GM19395 (cell line): ENCODE measurements around the gene GAS6.
"Not testable (repeated sequence)": the region's sequence is repeated elsewhere in the genome, so short reads cannot be mapped to it uniquely, and the experiment has no call there.

Experiments
- ATAC-seq: cut with Tn5 transposase; IDR thresholded peaks from one replicate; pipeline ENCODE4 v1.9.1; 2021; ENCODE audit warnings: mild to moderate bottlenecking, moderate library complexity; ENCODE audit not compliant: unreplicated experiment

Gene GAS6

GRCh38 chr13:113842336-113843062, 21.4 kb downstream of the GAS6 start:
- no peak for ATAC-seq

DNA sequence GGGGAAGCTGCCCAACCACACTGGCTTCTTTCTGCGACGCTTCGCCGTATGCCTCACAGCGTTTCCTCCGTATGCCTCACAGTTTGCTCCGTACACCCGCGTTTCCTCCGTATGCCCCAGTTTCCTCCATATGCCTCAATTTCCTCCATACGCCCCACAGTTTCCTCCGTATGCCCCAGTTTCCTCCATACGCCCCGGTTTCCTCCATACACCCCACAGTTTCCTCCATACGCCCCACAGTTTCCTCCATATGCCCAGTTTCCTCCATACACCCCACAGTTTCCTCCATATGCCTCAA, 22.6 kb downstream of the GAS6 start:
- no peak for ATAC-seq

GRCh38 chr13:113840541-113841352, 23.1 kb downstream of the GAS6 start:
- ATAC-seq: no peak

GRCh38 chr13:113839536-113840204, 24.2 kb downstream of the GAS6 start:
- ATAC-seq: no peak

- ATAC-seq: no peak
Observed at GRCh38 chr13:113838711-113839201, 25.1 kb downstream of the GAS6 start.

DNA sequence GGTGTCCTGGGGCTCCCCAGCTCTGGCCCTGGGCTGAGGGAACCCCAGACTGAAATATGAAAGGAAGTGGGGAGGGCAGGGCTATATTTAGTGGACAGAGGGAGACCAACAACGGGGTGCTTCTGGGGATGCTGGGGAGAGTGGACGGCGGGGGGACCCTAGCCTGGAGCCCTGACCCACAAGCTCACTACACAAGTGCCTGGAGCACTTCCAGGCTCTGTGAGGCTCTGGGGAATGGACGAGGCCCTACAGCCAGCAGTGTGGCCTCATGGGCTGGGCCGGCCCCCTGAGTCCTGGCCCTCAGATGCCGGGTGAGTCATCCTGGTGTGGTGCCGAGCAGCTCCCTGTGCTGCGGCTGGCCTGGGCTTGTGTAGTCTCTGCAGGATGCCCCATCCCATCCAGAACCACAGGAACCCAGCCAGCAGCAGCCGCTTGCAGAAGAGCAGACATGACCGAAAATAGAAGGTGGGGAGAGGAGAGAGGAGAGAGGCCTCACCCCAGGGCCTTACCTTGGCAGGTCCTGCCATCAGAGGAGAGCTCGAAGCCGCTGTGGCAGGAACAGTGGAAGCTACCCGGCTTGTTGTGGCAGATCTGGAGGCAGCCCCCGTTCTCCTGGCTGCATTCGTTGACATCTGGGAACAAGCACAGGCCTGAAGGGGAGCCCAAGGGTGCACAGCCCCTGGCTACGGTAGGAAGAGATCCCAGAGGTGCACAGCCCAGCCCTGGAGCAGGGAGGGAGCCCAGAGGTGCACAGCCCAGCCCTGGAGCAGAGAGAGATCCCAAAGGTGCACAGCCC, 26.1 kb downstream of the GAS6 start:
- no peak for ATAC-seq

DNA sequence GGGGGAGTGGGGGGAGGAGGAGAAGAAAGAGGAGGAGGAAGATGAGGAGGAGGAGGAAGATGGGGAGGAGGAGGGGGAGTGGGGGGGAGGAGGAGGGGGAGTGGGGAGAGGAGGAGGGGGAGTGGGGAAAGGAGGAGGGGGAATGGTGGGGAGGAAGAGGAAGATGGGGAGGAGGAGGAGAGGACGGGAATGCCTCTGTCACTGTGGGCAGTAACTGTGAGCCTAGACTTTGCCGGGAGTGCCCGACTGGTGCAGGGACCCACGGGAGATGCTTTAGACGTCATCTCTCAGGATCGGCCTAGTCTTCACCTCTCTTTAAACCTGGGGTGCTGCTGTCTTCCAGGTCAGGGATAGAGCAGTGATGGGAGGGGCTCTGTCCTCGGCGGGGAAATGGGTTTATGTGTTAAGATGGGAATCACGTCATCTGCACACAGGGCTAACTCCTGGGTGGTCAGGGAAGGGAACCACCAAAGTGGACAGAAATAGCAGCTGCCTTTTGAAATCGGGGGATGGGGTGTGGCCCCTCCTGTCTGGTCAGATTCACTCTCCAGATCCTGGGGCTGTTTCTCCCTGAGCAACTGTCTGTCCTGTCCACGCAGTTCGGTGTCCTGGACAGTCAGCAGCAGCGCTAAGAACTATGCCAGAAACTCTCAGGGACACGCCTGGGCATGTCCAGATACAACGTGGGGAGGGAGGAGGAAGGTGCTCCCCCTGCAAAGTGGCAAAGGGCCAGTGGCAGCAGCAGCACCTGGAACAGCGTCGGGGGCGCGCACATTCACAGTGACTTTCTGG, 26.9 kb downstream of the GAS6 start:
- no peak for ATAC-seq

- ATAC-seq: no peak
Observed at GRCh38 chr13:113835461-113836270, 28.2 kb downstream of the GAS6 start.

- ATAC-seq: no peak
Observed at GRCh38 chr13:113834496-113835200, 29.2 kb downstream of the GAS6 start.

DNA sequence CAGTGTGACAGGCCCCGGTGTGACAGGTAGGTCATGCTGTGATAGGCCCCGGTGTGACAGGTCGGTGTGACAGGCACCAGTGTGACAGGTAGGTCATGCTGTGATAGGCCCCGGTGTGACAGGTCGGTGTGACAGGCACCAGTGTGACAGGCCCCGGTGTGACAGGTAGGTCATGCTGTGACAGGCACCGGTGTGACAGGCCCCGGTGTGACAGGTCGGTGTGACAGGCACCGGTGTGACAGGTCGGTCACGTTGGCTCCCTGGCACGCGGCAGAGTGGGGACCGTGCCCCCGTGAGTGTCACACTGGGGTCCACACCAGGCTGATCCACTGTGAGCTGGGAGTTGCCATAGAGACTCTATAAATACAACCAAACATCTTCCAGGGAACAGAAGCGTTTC, 29.9 kb downstream of the GAS6 start:
- ATAC-seq: not testable (repeated sequence)

GRCh38 chr13:113833111-113833830, 30.6 kb downstream of the GAS6 start:
- ATAC-seq: no peak

GRCh38 chr13:113832631-113833030, 31.2 kb downstream of the GAS6 start:
- no peak for ATAC-seq

DNA sequence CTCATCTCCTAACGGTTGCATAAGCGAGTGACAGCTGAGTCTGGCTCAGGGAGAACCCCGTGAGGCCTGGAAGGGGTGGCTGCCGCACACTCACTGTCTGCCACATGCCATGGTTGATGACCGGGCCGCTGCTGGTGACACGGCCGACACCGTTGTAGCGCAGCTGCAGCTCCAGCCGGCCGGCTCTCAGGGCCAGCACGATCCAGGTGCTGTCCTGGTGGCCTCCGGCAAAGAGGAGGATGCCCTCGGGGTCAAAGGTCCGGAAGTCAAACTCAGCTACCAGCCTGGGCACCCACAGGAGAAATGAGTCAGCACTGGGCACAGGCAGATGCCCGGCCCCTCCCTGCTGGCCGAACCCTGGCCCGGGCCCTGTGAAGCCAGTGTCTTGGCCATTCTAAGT, 31.7 kb downstream of the GAS6 start:
- ATAC-seq: no peak

GRCh38 chr13:113831061-113831460, 32.8 kb downstream of the GAS6 start:
- ATAC-seq: no peak

GRCh38 chr13:113830426-113830950, 33.4 kb downstream of the GAS6 start:
- ATAC-seq: not testable (repeated sequence)

GRCh38 chr13:113828282-113828825, 35.5 kb downstream of the GAS6 start:
- ATAC-seq: no peak

- no peak for ATAC-seq
Observed at GRCh38 chr13:113827021-113827420, 36.9 kb downstream of the GAS6 start.
